Measurements from ENCODE around the gene CPSF4L. TPM values are rescaled to one million over a fixed set of nuclear protein-coding genes. Genes with fewer than 3 reads are reported as not detected.

The CPSF4L gene
- total and polyA plus RNA-seq, 2 of the 13 experiments (the other 11 are each of a cell fraction or from before 2014, with no cell fraction given) = 0.73 to 1.6 TPM

GRCh38 chr17:73268582-73269328 is 7.1 kb upstream of the CPSF4L start (continued):
- TF ChIP-seq, protein P1, sequence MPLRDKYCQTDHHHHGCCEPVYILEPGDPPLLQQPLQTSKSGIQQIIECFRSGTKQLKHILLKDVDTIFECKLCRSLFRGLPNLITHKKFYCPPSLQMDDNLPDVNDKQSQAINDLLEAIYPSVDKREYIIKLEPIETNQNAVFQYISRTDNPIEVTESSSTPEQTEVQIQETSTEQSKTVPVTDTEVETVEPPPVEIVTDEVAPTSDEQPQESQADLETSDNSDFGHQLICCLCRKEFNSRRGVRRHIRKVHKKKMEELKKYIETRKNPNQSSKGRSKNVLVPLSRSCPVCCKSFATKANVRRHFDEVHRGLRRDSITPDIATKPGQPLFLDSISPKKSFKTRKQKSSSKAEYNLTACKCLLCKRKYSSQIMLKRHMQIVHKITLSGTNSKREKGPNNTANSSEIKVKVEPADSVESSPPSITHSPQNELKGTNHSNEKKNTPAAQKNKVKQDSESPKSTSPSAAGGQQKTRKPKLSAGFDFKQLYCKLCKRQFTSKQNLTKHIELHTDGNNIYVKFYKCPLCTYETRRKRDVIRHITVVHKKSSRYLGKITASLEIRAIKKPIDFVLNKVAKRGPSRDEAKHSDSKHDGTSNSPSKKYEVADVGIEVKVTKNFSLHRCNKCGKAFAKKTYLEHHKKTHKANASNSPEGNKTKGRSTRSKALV (CRISPR knock-in tag; IDR thresholded peaks at IDR 0.05) = no peak
- TF ChIP-seq HNRNPL (IDR thresholded peaks at IDR 0.05; ENCODE audit: low read depth, low read length) = peak; percentile 94
- TF ChIP-seq ZNF274 (CRISPR knock-in tag; IDR thresholded peaks at IDR 0.05) = no peak
- TF ChIP-seq ZNF83 (CRISPR knock-in tag; IDR thresholded peaks at IDR 0.05; ENCODE audit: borderline replicate concordance) = 0 out of 2 replicates have a peak, but pooled peaks have one; percentile 56
- no peak for TF ChIP-seq ZNF318 (CRISPR knock-in tag; IDR thresholded peaks at IDR 0.05)
- no peak for TF ChIP-seq AKAP8 (CRISPR knock-in tag; IDR thresholded peaks at IDR 0.05)
- TF ChIP-seq RXRA (CRISPR knock-in tag; IDR thresholded peaks at IDR 0.05) = peak; percentile 62
- TF ChIP-seq NFKB2 (CRISPR knock-in tag; IDR thresholded peaks at IDR 0.05; ENCODE audit: borderline replicate concordance) = peak; percentile 84; the same call in 1 of the 2 replicates
- no peak for TF ChIP-seq ZNF660 (CRISPR knock-in tag; IDR thresholded peaks at IDR 0.05; ENCODE audit: borderline replicate concordance, low read depth)
- no peak for TF ChIP-seq KAT8 (CRISPR knock-in tag; IDR thresholded peaks at IDR 0.05)
- TF ChIP-seq ZNF773 (CRISPR knock-in tag; IDR thresholded peaks at IDR 0.05; ENCODE audit: borderline replicate concordance) = no peak
- no peak for TF ChIP-seq FOXJ3 (CRISPR knock-in tag; IDR thresholded peaks at IDR 0.05; ENCODE audit: borderline replicate concordance)
- TF ChIP-seq POLR2G (IDR thresholded peaks at IDR 0.05; ENCODE audit: low read depth, low read length) = no peak; the same call in 1 of the 2 replicates
- TF ChIP-seq GZF1 (CRISPR knock-in tag; IDR thresholded peaks at IDR 0.05) = no peak
- TF ChIP-seq, protein P2, sequence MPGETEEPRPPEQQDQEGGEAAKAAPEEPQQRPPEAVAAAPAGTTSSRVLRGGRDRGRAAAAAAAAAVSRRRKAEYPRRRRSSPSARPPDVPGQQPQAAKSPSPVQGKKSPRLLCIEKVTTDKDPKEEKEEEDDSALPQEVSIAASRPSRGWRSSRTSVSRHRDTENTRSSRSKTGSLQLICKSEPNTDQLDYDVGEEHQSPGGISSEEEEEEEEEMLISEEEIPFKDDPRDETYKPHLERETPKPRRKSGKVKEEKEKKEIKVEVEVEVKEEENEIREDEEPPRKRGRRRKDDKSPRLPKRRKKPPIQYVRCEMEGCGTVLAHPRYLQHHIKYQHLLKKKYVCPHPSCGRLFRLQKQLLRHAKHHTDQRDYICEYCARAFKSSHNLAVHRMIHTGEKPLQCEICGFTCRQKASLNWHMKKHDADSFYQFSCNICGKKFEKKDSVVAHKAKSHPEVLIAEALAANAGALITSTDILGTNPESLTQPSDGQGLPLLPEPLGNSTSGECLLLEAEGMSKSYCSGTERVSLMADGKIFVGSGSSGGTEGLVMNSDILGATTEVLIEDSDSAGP (CRISPR knock-in tag; IDR thresholded peaks at IDR 0.05; ENCODE audit: borderline replicate concordance) = 0 out of 2 replicates have a peak, but pooled peaks have one; percentile 20
- no peak for TF ChIP-seq SRF (IDR thresholded peaks at IDR 0.05; ENCODE audit: low read depth, low read length)
- no peak for TF ChIP-seq ZNF605 (CRISPR knock-in tag; IDR thresholded peaks at IDR 0.05)
- no peak for TF ChIP-seq PHF21A (CRISPR knock-in tag; IDR thresholded peaks at IDR 0.05)

Data from HepG2 (cell line).